Adrenal gland (tissue), 5 donors: ENCODE measurements around the gene APOD.
"Not testable (repeated sequence)": the region's sequence is repeated elsewhere in the genome, so short reads cannot be mapped to it uniquely, and the experiment has no call there.

Source experiments
- POLR2A ChIP-seq, 2 donors: fragments of 450-650 bp; IDR thresholded peaks; one replicate each; pipeline ENCODE4 v1.6.1; 2017; ENCODE audit warnings: antibody characterized with exemption in 2 of 2, mild to moderate bottlenecking in 2 of 2, moderate library complexity in 1 of 2
- TF ChIP-seq, protein P1 (sequence below), 6 experiments: fragments of 450-650 bp in 4 of 6; fragments of 200-600 bp in 2 of 6; sonication (generic) in 1 of 6; IDR thresholded peaks; 1 replicate in 5 of 6; 2 replicates in 1 of 6; pipeline versions ENCODE4 v1.5.1 to v1.8.0; 2016 to 2021; ENCODE audit warnings: antibody characterized with exemption in 6 of 6, mild to moderate bottlenecking in 2 of 6, moderate library complexity in 1 of 6
- donor health status: DM: no; HTN: no; CAD: no.

DNA sequence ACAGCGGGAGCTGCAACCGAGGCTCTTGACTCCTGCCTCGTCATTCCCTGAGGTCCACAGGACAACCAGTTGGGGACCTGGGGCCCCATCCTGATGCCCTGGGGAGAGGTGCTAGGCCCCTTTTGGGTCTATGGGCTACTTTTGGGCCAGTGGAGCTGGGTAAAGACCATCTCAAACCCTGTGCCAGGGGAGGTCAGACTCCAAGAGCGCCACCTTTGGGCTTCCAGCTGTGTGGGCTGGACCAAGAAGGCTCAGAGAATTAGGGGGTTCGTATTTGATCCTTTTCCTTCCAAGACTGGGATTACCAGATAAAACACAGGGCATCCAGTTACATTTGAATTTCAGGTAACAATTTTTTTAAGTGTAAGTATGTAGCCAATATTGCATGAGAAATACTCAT lies 33.4 kb upstream of the APOD start:
- TF ChIP-seq, protein P1, sequence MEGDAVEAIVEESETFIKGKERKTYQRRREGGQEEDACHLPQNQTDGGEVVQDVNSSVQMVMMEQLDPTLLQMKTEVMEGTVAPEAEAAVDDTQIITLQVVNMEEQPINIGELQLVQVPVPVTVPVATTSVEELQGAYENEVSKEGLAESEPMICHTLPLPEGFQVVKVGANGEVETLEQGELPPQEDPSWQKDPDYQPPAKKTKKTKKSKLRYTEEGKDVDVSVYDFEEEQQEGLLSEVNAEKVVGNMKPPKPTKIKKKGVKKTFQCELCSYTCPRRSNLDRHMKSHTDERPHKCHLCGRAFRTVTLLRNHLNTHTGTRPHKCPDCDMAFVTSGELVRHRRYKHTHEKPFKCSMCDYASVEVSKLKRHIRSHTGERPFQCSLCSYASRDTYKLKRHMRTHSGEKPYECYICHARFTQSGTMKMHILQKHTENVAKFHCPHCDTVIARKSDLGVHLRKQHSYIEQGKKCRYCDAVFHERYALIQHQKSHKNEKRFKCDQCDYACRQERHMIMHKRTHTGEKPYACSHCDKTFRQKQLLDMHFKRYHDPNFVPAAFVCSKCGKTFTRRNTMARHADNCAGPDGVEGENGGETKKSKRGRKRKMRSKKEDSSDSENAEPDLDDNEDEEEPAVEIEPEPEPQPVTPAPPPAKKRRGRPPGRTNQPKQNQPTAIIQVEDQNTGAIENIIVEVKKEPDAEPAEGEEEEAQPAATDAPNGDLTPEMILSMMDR (IDR thresholded peaks at IDR 0.05): not testable (repeated sequence)
- not testable (repeated sequence) for TF ChIP-seq POLR2A (IDR thresholded peaks at IDR 0.05)
